Endothelial cell of umbilical vein (primary cell): ENCODE measurements around the gene ATF6B.

ENCODE experiments used
- EZH2 ChIP-seq: IDR thresholded peaks from 2 replicates; pipeline ENCODE4 v1.6.1; 2012; ENCODE audit warnings: borderline replicate concordance, low read depth, mild to moderate bottlenecking, moderate library complexity, low read length, inconsistent platforms; ENCODE audit not compliant: severe bottlenecking
- FOS ChIP-seq: IDR thresholded peaks from 2 replicates; pipeline ENCODE4 v1.6.1; 2011; ENCODE audit warnings: mild to moderate bottlenecking, low read length, moderate library complexity, borderline replicate concordance; ENCODE audit not compliant: insufficient read depth
- POLR2A ChIP-seq: IDR thresholded peaks from 2 replicates; pipeline ENCODE4 v1.6.1; 2012; ENCODE audit warnings: low read depth, mild to moderate bottlenecking, control low read depth, low read length
- POLR2AphosphoS5 ChIP-seq: IDR thresholded peaks from 2 replicates; pipeline ENCODE4 v1.6.1; 2012; ENCODE audit warnings: low read depth, mild to moderate bottlenecking, control low read depth, low read length, moderate library complexity; ENCODE audit not compliant: insufficient read depth
- TF ChIP-seq, protein P1 (sequence below), 2 donors: IDR thresholded peaks; 1 replicate in 1 of 2; 2 replicates in 1 of 2; pipeline ENCODE4 v1.5.1; 2011; ENCODE audit warnings: low read length in 2 of 2, mild to moderate bottlenecking in 2 of 2, moderate library complexity in 2 of 2, control low read depth in 1 of 2, inconsistent platforms in 1 of 2, low read depth in 1 of 2; ENCODE audit not compliant: insufficient read depth in 1 of 2; ENCODE audit errors: extremely low read depth in 1 of 2

DNA sequence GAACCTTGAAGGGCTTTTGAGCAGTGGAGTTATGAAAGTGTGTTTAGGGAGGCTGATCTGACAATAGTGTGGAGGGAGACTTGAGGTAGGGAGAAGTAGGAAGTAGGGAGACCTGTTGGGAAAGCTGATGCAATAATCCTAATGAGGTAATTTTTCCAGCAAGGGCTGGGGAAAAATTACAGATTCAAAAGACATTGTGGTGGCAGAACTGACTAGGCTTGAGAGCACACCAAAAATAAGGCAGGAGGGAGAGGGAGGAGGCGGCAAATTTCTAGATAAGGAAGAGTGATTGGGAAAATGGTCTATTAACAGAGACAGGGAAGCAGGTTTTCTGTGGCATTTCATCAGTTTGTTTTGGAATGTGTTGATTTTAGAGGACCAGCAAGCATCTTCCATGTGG lies 18.2 kb upstream of the ATF6B start:
- TF ChIP-seq, protein P1, sequence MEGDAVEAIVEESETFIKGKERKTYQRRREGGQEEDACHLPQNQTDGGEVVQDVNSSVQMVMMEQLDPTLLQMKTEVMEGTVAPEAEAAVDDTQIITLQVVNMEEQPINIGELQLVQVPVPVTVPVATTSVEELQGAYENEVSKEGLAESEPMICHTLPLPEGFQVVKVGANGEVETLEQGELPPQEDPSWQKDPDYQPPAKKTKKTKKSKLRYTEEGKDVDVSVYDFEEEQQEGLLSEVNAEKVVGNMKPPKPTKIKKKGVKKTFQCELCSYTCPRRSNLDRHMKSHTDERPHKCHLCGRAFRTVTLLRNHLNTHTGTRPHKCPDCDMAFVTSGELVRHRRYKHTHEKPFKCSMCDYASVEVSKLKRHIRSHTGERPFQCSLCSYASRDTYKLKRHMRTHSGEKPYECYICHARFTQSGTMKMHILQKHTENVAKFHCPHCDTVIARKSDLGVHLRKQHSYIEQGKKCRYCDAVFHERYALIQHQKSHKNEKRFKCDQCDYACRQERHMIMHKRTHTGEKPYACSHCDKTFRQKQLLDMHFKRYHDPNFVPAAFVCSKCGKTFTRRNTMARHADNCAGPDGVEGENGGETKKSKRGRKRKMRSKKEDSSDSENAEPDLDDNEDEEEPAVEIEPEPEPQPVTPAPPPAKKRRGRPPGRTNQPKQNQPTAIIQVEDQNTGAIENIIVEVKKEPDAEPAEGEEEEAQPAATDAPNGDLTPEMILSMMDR (IDR thresholded peaks at IDR 0.05; ENCODE audit: extremely low read depth in 1 of 2, insufficient read depth in 1 of 2, low read depth in 1 of 2, low read length in 2 of 2): no peak
- TF ChIP-seq POLR2A: no peak
- TF ChIP-seq POLR2AphosphoS5: no peak
- TF ChIP-seq FOS: no peak
- no peak for TF ChIP-seq EZH2
